GM12878 (cell line): Measurements from ENCODE around the gene TMEM178A. TPM values are rescaled to one million over a fixed set of nuclear protein-coding genes. Genes with fewer than 3 reads are reported as not detected.

Experiments
- ATAC-seq: fragments of 200-7000 bp; cut with Tn5 transposase; 3 replicates; pipeline ENCODE4 v1.9.1; 2020; ENCODE audit warnings: mild to moderate bottlenecking, moderate library complexity
- BruUV-seq: library from RNA; stranded (reverse); fragments of 400-500 nt; replicated peaks from 2 replicates; lab custom pipeline; 2021; lab: Mats Ljungman, UMichigan
- CTCF ChIA-PET: fragments of 300-600 bp; sonication (Branson Sonifier 250); formaldehyde crosslinking; extraction: SDS; loops from one replicate; lab custom pipeline; 2021; ENCODE audit warnings: inconsistent platforms; lab: Yijun Ruan, JAX
- POLR2A ChIA-PET: fragments of 350-600 bp; formaldehyde crosslinking; extraction: SDS; loops from one replicate; lab custom pipeline; 2021; ENCODE audit warnings: inconsistent platforms; lab: Charles Lee
- RAD21 ChIA-PET: fragments of 300-600 bp; sonication (Branson Sonifier 250); formaldehyde crosslinking; loops from one replicate; lab custom pipeline; 2023; ENCODE audit warnings: antibody characterized with exemption; ENCODE audit not compliant: unreplicated experiment; lab: Charles Lee
- SMC1A ChIA-PET: fragments of 300-600 bp; sonication (Branson Sonifier 250); formaldehyde crosslinking; loops from one replicate; lab custom pipeline; 2023; ENCODE audit not compliant: unreplicated experiment, uncharacterized antibody; lab: Charles Lee
- DNase-seq: peaks from one replicate; pipeline ENCODE4 v3.0.0-alpha.2; 2011; ENCODE audit warnings: low read depth, low spot score
- FAIRE-seq: peaks from 3 replicates; lab custom pipeline; 2011; peaks lifted over from hg19 to GRCh38; lab: Jason Lieb, UNC
- H2AFZ ChIP-seq: 2 replicates; pipeline ENCODE4 v1.6.0; 2011; ENCODE audit warnings: low read depth, low read length, control low read depth; ENCODE audit not compliant: control insufficient read depth
- H3K27ac ChIP-seq: 2 replicates; pipeline ENCODE4 v1.5.1; 2011; ENCODE audit warnings: control low read depth; ENCODE audit not compliant: control insufficient read depth, insufficient read depth
- H3K27me3 ChIP-seq, 2 experiments: replicated peaks in 1 of 2; 2 replicates each; pipeline versions ENCODE4 v1.6.0 to v1.6.1; 2011; ENCODE audit warnings: low read length in 1 of 2; ENCODE audit not compliant: control insufficient read depth in 2 of 2, insufficient read depth in 2 of 2
- H3K36me3 ChIP-seq, 2 experiments: 2 replicates each; pipeline ENCODE4 v1.5.1; 2011; ENCODE audit warnings: low read length in 1 of 2; ENCODE audit not compliant: control insufficient read depth in 2 of 2, insufficient read depth in 2 of 2
- H3K4me1 ChIP-seq: 2 replicates; pipeline ENCODE4 v1.6.1; 2011; ENCODE audit warnings: mild to moderate bottlenecking, low read length, moderate library complexity, mixed read lengths; ENCODE audit not compliant: control insufficient read depth, insufficient read depth
- H3K4me2 ChIP-seq: 2 replicates; pipeline ENCODE4 v1.6.0; 2011; ENCODE audit warnings: control low read depth; ENCODE audit not compliant: control insufficient read depth, insufficient read depth
- H3K4me3 ChIP-seq: fragments of 200-600 bp; sonication (generic); 2 replicates; pipeline ENCODE4 v1.5.1; 2016
- H3K79me2 ChIP-seq: 2 replicates; pipeline ENCODE4 v1.6.0; 2011; ENCODE audit warnings: low read length; ENCODE audit not compliant: control insufficient read depth, insufficient read depth
- H3K9ac ChIP-seq: 2 replicates; pipeline ENCODE4 v1.8.0; 2011; ENCODE audit warnings: low read length, control low read depth, mixed read lengths; ENCODE audit not compliant: control insufficient read depth, insufficient read depth
- H3K9me3 ChIP-seq: replicated peaks from 3 replicates; pipeline ENCODE4 v1.5.1; 2011; ENCODE audit warnings: mild to moderate bottlenecking, low read length; ENCODE audit not compliant: control insufficient read depth, insufficient read depth
- H4K20me1 ChIP-seq: 2 replicates; pipeline ENCODE4 v1.6.0; 2011; ENCODE audit not compliant: control insufficient read depth, insufficient read depth
- BCL11A ChIP-seq: IDR thresholded peaks from 2 replicates; pipeline ENCODE4 v1.6.1; 2011; ENCODE audit warnings: low read depth, low read length
- CHD1 ChIP-seq: IDR thresholded peaks from 2 replicates; pipeline ENCODE4 v1.6.1; 2012; ENCODE audit warnings: low read depth, low read length, improper control_type of control experiment
- EED ChIP-seq: sonication (generic); IDR thresholded peaks from 2 replicates; pipeline ENCODE4 v1.6.1; 2016; ENCODE audit warnings: antibody characterized with exemption, low read depth
- ETV6 ChIP-seq, 2 experiments: fragments of 450-650 bp in 1 of 2; IDR thresholded peaks in 1 of 2; conservative IDR thresholded peaks in 1 of 2; 2 replicates each; pipeline ENCODE4 v1.6.1; 2014; ENCODE audit warnings: antibody characterized with exemption in 1 of 2, borderline replicate concordance in 1 of 2, low read depth in 1 of 2, mild to moderate bottlenecking in 1 of 2, moderate library complexity in 1 of 2
- EZH2 ChIP-seq: IDR thresholded peaks from 2 replicates; pipeline ENCODE4 v1.6.1; 2012; ENCODE audit warnings: low read depth, mild to moderate bottlenecking, control low read depth, inconsistent platforms, low read length, borderline replicate concordance; ENCODE audit not compliant: control insufficient read depth
- HDAC2 ChIP-seq: fragments of 200-600 bp; sonication (generic); IDR thresholded peaks from 2 replicates; pipeline ENCODE4 v1.6.1; 2017
- IRF4 ChIP-seq: IDR thresholded peaks from 2 replicates; pipeline ENCODE4 v1.6.1; 2011; ENCODE audit warnings: low read depth, low read length
- MTA3 ChIP-seq: IDR thresholded peaks from 2 replicates; pipeline ENCODE4 v1.6.1; 2012; ENCODE audit warnings: low read length, inconsistent platforms, borderline replicate concordance
- SIX5 ChIP-seq: IDR thresholded peaks from 2 replicates; pipeline ENCODE4 v1.6.1; 2011; ENCODE audit warnings: mild to moderate bottlenecking, low read depth, low read length, moderate library complexity; ENCODE audit not compliant: severe bottlenecking
- SREBF1 ChIP-seq: IDR thresholded peaks from 2 replicates; pipeline ENCODE4 v1.6.1; 2012; ENCODE audit warnings: mild to moderate bottlenecking, low read length
- STAT3 ChIP-seq: IDR thresholded peaks from 2 replicates; pipeline ENCODE4 v1.6.1; 2011; ENCODE audit warnings: low read depth, low read length, improper control_type of control experiment
- SUPT20H ChIP-seq: IDR thresholded peaks from 2 replicates; pipeline ENCODE4 v1.6.1; 2011; ENCODE audit warnings: low read depth, mild to moderate bottlenecking, low read length, moderate library complexity, borderline replicate concordance; ENCODE audit not compliant: control insufficient read depth
- SUZ12 ChIP-seq: fragments of 200-600 bp; sonication (generic); IDR thresholded peaks from one replicate; pipeline ENCODE4 v1.6.1; 2018; ENCODE audit warnings: antibody characterized with exemption, mild to moderate bottlenecking; ENCODE audit not compliant: unreplicated experiment
- TCF7 ChIP-seq: IDR thresholded peaks from 2 replicates; pipeline ENCODE4 v1.6.1; 2014; ENCODE audit warnings: antibody characterized with exemption, borderline replicate concordance
- YY1 ChIP-seq: IDR thresholded peaks from 2 replicates; pipeline ENCODE4 v1.6.1; 2011; ENCODE audit warnings: low read depth, mild to moderate bottlenecking, low read length
- ZNF274 ChIP-seq: IDR thresholded peaks from one replicate; pipeline ENCODE4 v1.8.0; 2011; ENCODE audit not compliant: insufficient read length, insufficient read depth
- WGBS: methylation state at CpG from one replicate; pipeline ENCODE4 v1.1.6; 2016; ENCODE audit warnings: low lambda C conversion rate; ENCODE audit not compliant: insufficient replicate concordance, insufficient coverage; ENCODE audit errors: missing lambda C conversion rate; 5-methylcytosine and 5-hydroxymethylcytosine counted together
- in situ Hi-C: fragments of 300-500 bp; cut with MboI; formaldehyde crosslinking; loops from 9 replicates; pipeline ENCODE4 v1.14.3; 2018; ENCODE audit warnings: mixed read lengths
- intact Hi-C: fragments of 100-400 bp; cut with micrococcal nuclease; formaldehyde crosslinking; loops from one replicate; pipeline ENCODE4 v1.14.2; 2022; ENCODE audit not compliant: unreplicated experiment
- polyA plus RNA-seq, 11 experiments: library from polyadenylated mRNA; depleted of rRNA in 4 of 11; unstranded in 6 of 11; stranded (reverse) in 5 of 11; fragments of >200 nt; fragmentation: Nextera tagmentation in 4 of 11; fragmentation: Illumina TruSeq in 1 of 11; extraction: Ambion mirVana in 4 of 11; extraction: Trizol in 1 of 11; gene quantifications; 1 replicate in 1 of 11; 2 replicates in 10 of 11; pipeline versions ENCODE4 v1.2.1 to v1.2.3, GENCODE V29; 2011 to 2016; ENCODE audit warnings: inconsistent platforms in 2 of 11, missing spikeins in 2 of 11, low read depth in 1 of 11
- total RNA-seq, 4 experiments: library from RNA; depleted of rRNA in 3 of 4; stranded (reverse); fragments of >200 nt in 3 of 4; fragmentation: Illumina TruSeq in 1 of 4; extraction: Trizol in 1 of 4; gene quantifications; 2 replicates each; pipeline versions ENCODE4 v1.2.1 to v1.2.3, GENCODE V29; 2013 to 2021
- TF ChIP-seq, protein P1 (sequence below): fragments of 450-650 bp; IDR thresholded peaks from 2 replicates; pipeline ENCODE4 v1.6.1; 2017; ENCODE audit warnings: antibody characterized with exemption, mild to moderate bottlenecking, moderate library complexity
- TF ChIP-seq, protein P2 (sequence below): fragments of 450-650 bp; IDR thresholded peaks from 2 replicates; pipeline ENCODE4 v1.6.1; 2014; ENCODE audit warnings: mild to moderate bottlenecking
- TF ChIP-seq, protein P3 (sequence below): IDR thresholded peaks from 2 replicates; pipeline ENCODE4 v1.6.1; 2011; ENCODE audit warnings: mild to moderate bottlenecking, low read depth, low read length, moderate library complexity; ENCODE audit not compliant: insufficient replicate concordance

The TMEM178A gene
- total and polyA plus RNA-seq, 10 of the 15 experiments (the other 5 are each of a cell fraction or from before 2014, with no cell fraction given) = not detected

DNA sequence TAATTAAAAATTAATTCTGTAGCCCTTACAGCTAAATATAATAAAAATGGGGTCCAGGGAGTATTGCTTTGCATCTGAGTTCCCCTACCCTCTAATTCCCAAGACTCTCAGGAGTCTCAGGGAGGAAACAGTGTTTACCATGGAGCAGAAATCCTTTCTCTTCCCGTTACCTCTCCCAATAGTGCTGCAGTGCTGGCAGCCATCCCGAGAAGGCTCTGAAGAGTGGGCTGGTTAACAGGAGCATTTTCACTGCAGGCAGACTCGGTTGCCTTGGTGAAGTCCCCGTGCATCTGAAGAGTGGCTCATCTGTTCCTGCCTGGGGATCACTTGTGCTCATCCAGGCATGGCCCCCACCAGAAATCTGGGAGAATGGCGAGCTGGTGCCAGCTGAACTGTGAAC is 41.8 kb upstream of the TMEM178A start:
- intact Hi-C loops (loop anchor here (10.0 kb wide), 1 partner anchor 59 kb away; no protein-coding TSS in a partner anchor), in situ Hi-C loops (no loop called here)
- 14% methylated on average over 5 of the region's 5 CpGs for WGBS
- FAIRE-seq = no peak
- no peaks in the 10 kb centered on the region for H3K9me3 ChIP-seq
- BruUV-seq = no TSS peak
- no peak overlapping the region for H3K27ac ChIP-seq
- H3K4me1 ChIP-seq = no peaks in the 10 kb centered on the region
- no peaks in the 10 kb centered on the region; a peak in 2 of 4 replicates for H3K27me3 ChIP-seq
- ChIA-PET SMC1A (interaction anchor here (0.6 kb wide), 1 partner anchor 144 kb away, joined by 3 read pairs; no protein-coding TSS in a partner anchor), CTCF (no interaction called here), POLR2A (no interaction called here), RAD21 (no interaction called here)
- no peak for ATAC-seq
- no peak overlapping the region for H3K4me3 ChIP-seq
- DNase-seq = no peak
- no peaks in the 10 kb centered on the region for H3K79me2 ChIP-seq
- H3K4me2 ChIP-seq = no peak overlapping the region
- no peak for TF ChIP-seq HDAC2
- no peak for TF ChIP-seq STAT3
- TF ChIP-seq BCL11A = no peak
- TF ChIP-seq, protein P1, sequence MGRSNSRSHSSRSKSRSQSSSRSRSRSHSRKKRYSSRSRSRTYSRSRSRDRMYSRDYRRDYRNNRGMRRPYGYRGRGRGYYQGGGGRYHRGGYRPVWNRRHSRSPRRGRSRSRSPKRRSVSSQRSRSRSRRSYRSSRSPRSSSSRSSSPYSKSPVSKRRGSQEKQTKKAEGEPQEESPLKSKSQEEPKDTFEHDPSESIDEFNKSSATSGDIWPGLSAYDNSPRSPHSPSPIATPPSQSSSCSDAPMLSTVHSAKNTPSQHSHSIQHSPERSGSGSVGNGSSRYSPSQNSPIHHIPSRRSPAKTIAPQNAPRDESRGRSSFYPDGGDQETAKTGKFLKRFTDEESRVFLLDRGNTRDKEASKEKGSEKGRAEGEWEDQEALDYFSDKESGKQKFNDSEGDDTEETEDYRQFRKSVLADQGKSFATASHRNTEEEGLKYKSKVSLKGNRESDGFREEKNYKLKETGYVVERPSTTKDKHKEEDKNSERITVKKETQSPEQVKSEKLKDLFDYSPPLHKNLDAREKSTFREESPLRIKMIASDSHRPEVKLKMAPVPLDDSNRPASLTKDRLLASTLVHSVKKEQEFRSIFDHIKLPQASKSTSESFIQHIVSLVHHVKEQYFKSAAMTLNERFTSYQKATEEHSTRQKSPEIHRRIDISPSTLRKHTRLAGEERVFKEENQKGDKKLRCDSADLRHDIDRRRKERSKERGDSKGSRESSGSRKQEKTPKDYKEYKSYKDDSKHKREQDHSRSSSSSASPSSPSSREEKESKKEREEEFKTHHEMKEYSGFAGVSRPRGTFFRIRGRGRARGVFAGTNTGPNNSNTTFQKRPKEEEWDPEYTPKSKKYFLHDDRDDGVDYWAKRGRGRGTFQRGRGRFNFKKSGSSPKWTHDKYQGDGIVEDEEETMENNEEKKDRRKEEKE = no peak
- TF ChIP-seq SIX5 = no peak
- no peak for TF ChIP-seq SUZ12
- no peak for TF ChIP-seq TCF7
- TF ChIP-seq ETV6 (conservative IDR thresholded peaks at IDR 0.05 in 1 of 2, IDR thresholded peaks at IDR 0.05 in 1 of 2; ENCODE audit: borderline replicate concordance in 1 of 2, low read depth in 1 of 2) = no peak
- TF ChIP-seq EED = no peak
- no peak for TF ChIP-seq EZH2
- TF ChIP-seq ZNF274 = no peak
- TF ChIP-seq, protein P2, sequence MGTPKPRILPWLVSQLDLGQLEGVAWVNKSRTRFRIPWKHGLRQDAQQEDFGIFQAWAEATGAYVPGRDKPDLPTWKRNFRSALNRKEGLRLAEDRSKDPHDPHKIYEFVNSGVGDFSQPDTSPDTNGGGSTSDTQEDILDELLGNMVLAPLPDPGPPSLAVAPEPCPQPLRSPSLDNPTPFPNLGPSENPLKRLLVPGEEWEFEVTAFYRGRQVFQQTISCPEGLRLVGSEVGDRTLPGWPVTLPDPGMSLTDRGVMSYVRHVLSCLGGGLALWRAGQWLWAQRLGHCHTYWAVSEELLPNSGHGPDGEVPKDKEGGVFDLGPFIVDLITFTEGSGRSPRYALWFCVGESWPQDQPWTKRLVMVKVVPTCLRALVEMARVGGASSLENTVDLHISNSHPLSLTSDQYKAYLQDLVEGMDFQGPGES = no peak
- TF ChIP-seq, protein P3, sequence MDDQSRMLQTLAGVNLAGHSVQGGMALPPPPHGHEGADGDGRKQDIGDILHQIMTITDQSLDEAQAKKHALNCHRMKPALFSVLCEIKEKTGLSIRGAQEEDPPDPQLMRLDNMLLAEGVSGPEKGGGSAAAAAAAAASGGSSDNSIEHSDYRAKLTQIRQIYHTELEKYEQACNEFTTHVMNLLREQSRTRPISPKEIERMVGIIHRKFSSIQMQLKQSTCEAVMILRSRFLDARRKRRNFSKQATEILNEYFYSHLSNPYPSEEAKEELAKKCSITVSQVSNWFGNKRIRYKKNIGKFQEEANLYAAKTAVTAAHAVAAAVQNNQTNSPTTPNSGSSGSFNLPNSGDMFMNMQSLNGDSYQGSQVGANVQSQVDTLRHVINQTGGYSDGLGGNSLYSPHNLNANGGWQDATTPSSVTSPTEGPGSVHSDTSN = no peak
- no peak for TF ChIP-seq SUPT20H
- TF ChIP-seq IRF4 = no peak
- no peak for TF ChIP-seq MTA3
- no peak for TF ChIP-seq SREBF1
- no peak for TF ChIP-seq CHD1
- TF ChIP-seq YY1 = no peak
- H2AFZ ChIP-seq = no peak overlapping the region
- no peaks in the 10 kb centered on the region for H3K36me3 ChIP-seq
- no peak overlapping the region for H3K9ac ChIP-seq
- H4K20me1 ChIP-seq = no peaks in the 10 kb centered on the region
